GM19238 (cell line): Measurements from ENCODE around the gene AGAP9.
"Not testable (repeated sequence)": the region's sequence is repeated elsewhere in the genome, so short reads cannot be mapped to it uniquely, and the experiment has no call there.

Experiments
- DNase-seq: peaks from one replicate; pipeline ENCODE4 v3.0.0; 2011; ENCODE audit warnings: low spot score; ENCODE audit not compliant: insufficient read length

Gene AGAP9

GRCh38 chr10:47485943-47486342, 37.5 kb downstream of the AGAP9 start:
- not testable (repeated sequence) for DNase-seq

- DNase-seq: not testable (repeated sequence)
Observed at GRCh38 chr10:47484786-47485185, 38.7 kb downstream of the AGAP9 start.

- DNase-seq: not testable (repeated sequence)
Observed at GRCh38 chr10:47483923-47484322, 39.5 kb downstream of the AGAP9 start, which contains the start of gene ANXA8. Gene ANXA8 (minus strand): TSS chr10:47484115. CDS start chr10:47483933, 182 bp downstream.

- DNase-seq: not testable (repeated sequence)
Observed at GRCh38 chr10:47482367-47482766, 41.1 kb downstream of the AGAP9 start.

GRCh38 chr10:47481768-47482181, 41.7 kb downstream of the AGAP9 start:
- DNase-seq: not testable (repeated sequence)

GRCh38 chr10:47481182-47481766, 42.2 kb downstream of the AGAP9 start:
- DNase-seq: not testable (repeated sequence)

GRCh38 chr10:47480133-47480532, 43.3 kb downstream of the AGAP9 start:
- not testable (repeated sequence) for DNase-seq

GRCh38 chr10:47478114-47478513, 45.3 kb downstream of the AGAP9 start:
- not testable (repeated sequence) for DNase-seq

- not testable (repeated sequence) for DNase-seq
Observed at GRCh38 chr10:47477078-47477477, 46.4 kb downstream of the AGAP9 start.

- DNase-seq: not testable (repeated sequence)
Observed at GRCh38 chr10:47475101-47475500, 48.3 kb downstream of the AGAP9 start.

- DNase-seq: not testable (repeated sequence)
Observed at GRCh38 chr10:47473516-47473915, 49.9 kb downstream of the AGAP9 start.

GRCh38 chr10:47472647-47473046, 50.8 kb downstream of the AGAP9 start:
- DNase-seq: not testable (repeated sequence)

- DNase-seq: not testable (repeated sequence)
Observed at GRCh38 chr10:47472072-47472471, 51.4 kb downstream of the AGAP9 start.

GRCh38 chr10:47468731-47469528, 54.5 kb downstream of the AGAP9 start:
- DNase-seq: not testable (repeated sequence)

GRCh38 chr10:47467957-47468356, 55.5 kb downstream of the AGAP9 start:
- DNase-seq: not testable (repeated sequence)

GRCh38 chr10:47467458-47467857, 56.0 kb downstream of the AGAP9 start:
- DNase-seq: not testable (repeated sequence)

- DNase-seq: not testable (repeated sequence)
Observed at GRCh38 chr10:47465216-47465917, 58.1 kb downstream of the AGAP9 start.

- DNase-seq: not testable (repeated sequence)
Observed at GRCh38 chr10:47462577-47463358, 60.7 kb downstream of the AGAP9 start.

- DNase-seq: not testable (repeated sequence)
Observed at GRCh38 chr10:47461261-47461687, 62.2 kb downstream of the AGAP9 start.

- DNase-seq: no peak
Observed at GRCh38 chr10:47458466-47459154, 64.8 kb downstream of the AGAP9 start.
